Astrocyte (in vitro differentiated cells and primary cell): Measurements from ENCODE around the gene GSTA5.

ENCODE experiments used
- CTCF ChIP-seq: IDR thresholded peaks from 2 replicates; pipeline ENCODE4 v1.5.1; 2011; ENCODE audit warnings: low read depth, mild to moderate bottlenecking, inconsistent platforms, low read length, moderate library complexity; ENCODE audit not compliant: insufficient read depth
- EZH2 ChIP-seq: IDR thresholded peaks from 2 replicates; pipeline ENCODE4 v1.6.1; 2012; ENCODE audit warnings: mild to moderate bottlenecking, low read length, inconsistent platforms; ENCODE audit not compliant: insufficient read depth

DNA sequence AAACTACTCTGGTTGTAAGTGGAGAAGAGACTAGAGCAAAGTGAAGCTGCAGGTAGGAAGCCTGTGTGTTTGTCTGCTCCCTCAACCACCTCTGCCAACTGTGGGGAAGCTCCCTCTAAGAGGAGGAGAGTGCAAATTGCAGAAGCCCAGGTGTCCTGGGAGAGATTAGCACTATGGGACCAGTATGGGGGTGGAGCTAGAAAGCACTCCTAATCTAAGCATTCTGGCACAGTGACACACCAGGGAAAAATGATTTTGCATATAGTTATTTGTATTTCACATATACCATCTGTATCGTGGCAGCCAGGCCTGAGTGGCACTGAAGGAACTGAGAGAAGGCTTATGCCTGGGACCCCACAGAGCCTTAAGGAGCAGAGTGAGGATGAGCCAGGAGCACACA, 49.8 kb downstream of the GSTA5 start:
- TF ChIP-seq CTCF (no peak), EZH2 (no peak)
